IMR-90 (cell line): ENCODE data around the gene RALGPS1. TPM values are rescaled to one million over a fixed set of nuclear protein-coding genes. Genes with fewer than 3 reads are reported as not detected.

Source experiments
- ATAC-seq: fragments of 200-7000 bp; cut with Tn5 transposase; 2 replicates; pipeline ENCODE4 v1.9.1; 2020; ENCODE audit warnings: low read depth, mild to moderate bottlenecking, moderate library complexity
- BruUV-seq: library from RNA; stranded (reverse); fragments of 400-500 nt; replicated peaks from 2 replicates; lab custom pipeline; 2021; lab: Mats Ljungman, UMichigan
- CTCF ChIA-PET: fragments of 300-600 bp; formaldehyde crosslinking; extraction: SDS; loops from one replicate; lab custom pipeline; 2021; ENCODE audit warnings: antibody characterized with exemption; lab: Yijun Ruan, JAX
- POLR2A ChIA-PET: fragments of 300-600 bp; sonication (Branson Sonifier 250); formaldehyde crosslinking; loops from one replicate; lab custom pipeline; 2022; ENCODE audit warnings: antibody characterized with exemption; ENCODE audit not compliant: unreplicated experiment; lab: Charles Lee
- DNase-seq: peaks from one replicate; pipeline ENCODE4 v3.0.0; 2013
- H2AFZ ChIP-seq: replicated peaks from 2 replicates; pipeline ENCODE3; 2013; ENCODE audit warnings: low read length, mild to moderate bottlenecking; ENCODE audit not compliant: poor library complexity
- H2AK5ac ChIP-seq: 2 replicates; pipeline ENCODE4 v1.6.1; 2013; ENCODE audit warnings: low read depth, low read length, inconsistent platforms
- H2AK9ac ChIP-seq: replicated peaks from 2 replicates; pipeline ENCODE3; 2013; ENCODE audit warnings: mild to moderate bottlenecking, low read depth, low read length, moderate library complexity; ENCODE audit not compliant: poor library complexity
- H2BK120ac ChIP-seq: 2 replicates; pipeline ENCODE4 v1.6.1; 2013; ENCODE audit warnings: low read depth, low read length, inconsistent platforms
- H2BK15ac ChIP-seq: 3 replicates; pipeline ENCODE4 v1.6.1; 2013; ENCODE audit warnings: low read depth, low read length, inconsistent platforms
- H2BK20ac ChIP-seq: 2 replicates; pipeline ENCODE4 v1.6.1; 2013; ENCODE audit warnings: low read depth, mild to moderate bottlenecking, inconsistent platforms, low read length, moderate library complexity
- H2BK5ac ChIP-seq: 2 replicates; pipeline ENCODE4 v1.6.1; 2013; ENCODE audit warnings: mild to moderate bottlenecking, low read depth, low read length, inconsistent platforms; ENCODE audit not compliant: poor library complexity, severe bottlenecking
- H3K14ac ChIP-seq: replicated peaks from 2 replicates; pipeline ENCODE4 v1.6.1; 2013; ENCODE audit warnings: low read depth, low read length, inconsistent platforms
- H3K18ac ChIP-seq: 2 replicates; pipeline ENCODE4 v1.6.1; 2013; ENCODE audit warnings: low read depth, low read length, control low read depth
- H3K23ac ChIP-seq: 2 replicates; pipeline ENCODE4 v1.6.1; 2013; ENCODE audit warnings: low read depth, low read length, inconsistent platforms
- H3K27ac ChIP-seq: 2 replicates; pipeline ENCODE4 v1.5.1; 2013; ENCODE audit warnings: mild to moderate bottlenecking, control low read depth, low read length; ENCODE audit not compliant: insufficient read depth
- H3K27me3 ChIP-seq: 2 replicates; pipeline ENCODE4 v1.6.1; 2013; ENCODE audit warnings: low read length; ENCODE audit not compliant: control insufficient read depth, insufficient read depth
- H3K36me3 ChIP-seq: 2 replicates; pipeline ENCODE4 v1.6.1; 2013; ENCODE audit warnings: low read length, mixed read lengths; ENCODE audit not compliant: control insufficient read depth, insufficient read depth
- H3K4ac ChIP-seq: 2 replicates; pipeline ENCODE4 v1.6.1; 2013; ENCODE audit warnings: low read depth, low read length, inconsistent platforms
- H3K4me1 ChIP-seq: 2 replicates; pipeline ENCODE4 v1.6.1; 2013; ENCODE audit warnings: low read length, mixed read lengths; ENCODE audit not compliant: control insufficient read depth, insufficient read depth
- H3K4me2 ChIP-seq: 2 replicates; pipeline ENCODE4 v1.6.1; 2013; ENCODE audit warnings: low read depth, mild to moderate bottlenecking, control low read depth, low read length, moderate library complexity
- H3K4me3 ChIP-seq: 2 replicates; pipeline ENCODE4 v1.5.1; 2013; ENCODE audit warnings: low read depth, mild to moderate bottlenecking, control low read depth, low read length, moderate library complexity; ENCODE audit not compliant: insufficient read depth
- H3K56ac ChIP-seq: 2 replicates; pipeline ENCODE4 v1.6.1; 2013; ENCODE audit warnings: low read length, inconsistent platforms; ENCODE audit not compliant: insufficient read depth; ENCODE audit errors: extremely low read depth
- H3K79me1 ChIP-seq, 2 experiments: 2 replicates each; pipeline ENCODE4 v1.6.1; 2013; ENCODE audit warnings: low read length in 2 of 2, inconsistent platforms in 1 of 2, low read depth in 1 of 2
- H3K9ac ChIP-seq: 2 replicates; pipeline ENCODE4 v1.6.1; 2013; ENCODE audit warnings: low read depth, low read length, control low read depth
- H3K9me1 ChIP-seq: 2 replicates; pipeline ENCODE4 v1.6.1; 2013; ENCODE audit warnings: low read length, inconsistent platforms; ENCODE audit not compliant: insufficient read depth
- H3K9me3 ChIP-seq: 2 replicates; pipeline ENCODE4 v1.6.1; 2013; ENCODE audit warnings: low read length; ENCODE audit not compliant: control insufficient read depth, insufficient read depth
- H4K20me1 ChIP-seq: 2 replicates; pipeline ENCODE4 v1.6.1; 2013; ENCODE audit warnings: low read length, inconsistent platforms; ENCODE audit not compliant: insufficient read depth
- H4K5ac ChIP-seq: 2 replicates; pipeline ENCODE4 v1.6.1; 2013; ENCODE audit warnings: mild to moderate bottlenecking, low read depth, low read length, control low read depth
- H4K8ac ChIP-seq, 2 experiments: 2 replicates each; pipeline ENCODE4 v1.6.1; 2013; ENCODE audit warnings: low read depth in 2 of 2, low read length in 2 of 2, control low read depth in 1 of 2, inconsistent platforms in 1 of 2
- H4K91ac ChIP-seq: 2 replicates; pipeline ENCODE4 v1.6.1; 2013; ENCODE audit warnings: low read depth, low read length, inconsistent platforms; ENCODE audit not compliant: insufficient read depth
- BHLHE40 ChIP-seq: fragments of 150-350 bp; IDR thresholded peaks from 2 replicates; pipeline ENCODE4 v1.6.1; 2016; ENCODE audit warnings: mild to moderate bottlenecking, low read depth, low read length
- CEBPB ChIP-seq: IDR thresholded peaks from 2 replicates; pipeline ENCODE4 v1.6.1; 2012; ENCODE audit warnings: low read depth, low read length, improper control_type of control experiment
- MAZ ChIP-seq: IDR thresholded peaks from 2 replicates; pipeline ENCODE4 v1.6.1; 2012; ENCODE audit warnings: low read depth, mild to moderate bottlenecking, low read length, improper control_type of control experiment, moderate library complexity, borderline replicate concordance
- POLR2A ChIP-seq: IDR thresholded peaks from 2 replicates; pipeline ENCODE4 v1.6.1; 2012; ENCODE audit warnings: mild to moderate bottlenecking, low read depth, low read length
- RCOR1 ChIP-seq: IDR thresholded peaks from 2 replicates; pipeline ENCODE4 v1.6.1; 2012; ENCODE audit warnings: mild to moderate bottlenecking, low read length, improper control_type of control experiment; ENCODE audit not compliant: insufficient replicate concordance
- WGBS, 2 experiments: methylation state at CpG; one replicate each; pipeline versions ENCODE4 v1.1.5 to v1.1.7; 2013; ENCODE audit warnings: missing lambda C conversion rate in 2 of 2; ENCODE audit not compliant: insufficient read length in 1 of 2; ENCODE audit errors: extremely low coverage in 2 of 2; 5-methylcytosine and 5-hydroxymethylcytosine counted together
- dilution Hi-C: fragments of 300-500 bp; cut with HindIII; formaldehyde crosslinking; loops from one replicate; pipeline ENCODE4 v1.14.3; 2018; ENCODE audit warnings: low sequenced_read_pairs; ENCODE audit not compliant: unreplicated experiment
- in situ Hi-C: fragments of 300-500 bp; cut with MboI; formaldehyde crosslinking; loops from 3 replicates; pipeline ENCODE4 v1.14.3; 2019; ENCODE audit warnings: low sequenced_read_pairs, inconsistent platforms, mixed read lengths
- intact Hi-C: fragments of 100-400 bp; cut with micrococcal nuclease; formaldehyde crosslinking; loops from 2 replicates; pipeline ENCODE4 v1.10.0; 2022
- polyA plus RNA-seq, 3 experiments: library from polyadenylated mRNA; depleted of rRNA; stranded (reverse); fragments of >200 nt; gene quantifications; 2 replicates each; pipeline ENCODE4 v1.2.3, GENCODE V29; 2012; ENCODE audit warnings: low replicate concordance in 1 of 3
- total RNA-seq: library from RNA; depleted of rRNA; stranded (reverse); fragments of >200 nt; gene quantifications from 2 replicates; pipeline ENCODE4 v1.2.3, GENCODE V29; 2012

Gene RALGPS1
- total and polyA plus RNA-seq, 2 of the 4 experiments (the other 2 are of a cell fraction): 0.90 to 2.8 TPM

GRCh38 chr9:127096208-127096607, 181.6 kb downstream of the RALGPS1 start:
- H3K9me3 ChIP-seq: no peaks in the 10 kb centered on the region
- no peak overlapping the region for H3K9ac ChIP-seq
- H2AK9ac ChIP-seq: no peak overlapping the region
- peaks cover 66% of the 10 kb centered on the region for H3K36me3 ChIP-seq
- H4K5ac ChIP-seq: no peak overlapping the region
- no peak overlapping the region for H3K27ac ChIP-seq
- BruUV-seq: no TSS peak
- H2BK5ac ChIP-seq: no peak overlapping the region
- no peak overlapping the region for H3K18ac ChIP-seq
- POLR2A ChIA-PET: no interaction called here
- ATAC-seq (no peak), DNase-seq (no peak)
- H4K20me1 ChIP-seq: no peaks in the 10 kb centered on the region
- no CpG with 5 or more reads among the region's 13 CpGs for WGBS, 2 experiments
- H3K14ac ChIP-seq: no peak overlapping the region
- H2BK15ac ChIP-seq: no peak overlapping the region
- peaks cover 2% of the 10 kb centered on the region; the same call in 1 of the 2 replicates for H3K4me1 ChIP-seq
- no peak overlapping the region for H3K23ac ChIP-seq
- no peak overlapping the region for H3K4me2 ChIP-seq
- no peak overlapping the region for H3K56ac ChIP-seq
- peaks cover 2% of the 10 kb centered on the region; the same call in 1 of the 2 replicates for H3K9me1 ChIP-seq
- no peak overlapping the region for H2BK120ac ChIP-seq
- no peak overlapping the region for H2AFZ ChIP-seq
- H2BK20ac ChIP-seq: no peak overlapping the region
- dilution Hi-C loops (no loop called here), in situ Hi-C loops (no loop called here), intact Hi-C loops (no loop called here)
- no peak overlapping the region for H3K4ac ChIP-seq
- no peaks in the 10 kb centered on the region for H3K27me3 ChIP-seq
- no peak overlapping the region for H2AK5ac ChIP-seq
- no peak overlapping the region for H4K8ac ChIP-seq
- H3K4me3 ChIP-seq: no peak overlapping the region
- H3K79me1 ChIP-seq: peaks cover 0 to 5% of the 10 kb centered on the region in 2 experiments; a peak in 2 of 4 replicates
- no peak overlapping the region for H4K91ac ChIP-seq
- CTCF ChIA-PET: interaction anchor here (0.6 kb wide), 1 partner anchor 101 kb away, joined by 3 read pairs; no protein-coding TSS in a partner anchor
- TF ChIP-seq RCOR1: no peak
- TF ChIP-seq CEBPB: no peak
- no peak for TF ChIP-seq MAZ
- TF ChIP-seq POLR2A: no peak
- TF ChIP-seq BHLHE40: no peak
